Activated T-helper 1 cell treated with anti-CD3 and anti-CD28 coated beads, Interleukin-2, amount 50 U/mL, for 16 hours (primary cell): ENCODE results near the gene DZIP3.

Experiments used
- DNase-seq, 2 donors: peaks; one replicate each; pipeline ENCODE4 v3.0.0-alpha.2; 2020; ENCODE audit warnings: low read depth in 1 of 2, low spot score in 1 of 2

The DZIP3 gene

GRCh38 chr3:108589081-108589997 is at the start of gene DZIP3, which contains the start of gene CIP2A:
Gene DZIP3, plus strand, starts transcription at chr3:108589722. Its CDS starts 15,685 bp downstream, at chr3:108605407.
Gene CIP2A, minus strand, starts transcription at chr3:108589438. Its CDS starts 63 bp downstream, at chr3:108589375.
- peak; percentile 56 to 70 for DNase-seq

GRCh38 chr3:108546247-108546646 is 43.3 kb upstream of the DZIP3 start:
- no peak for DNase-seq

- DNase-seq, result no peak
These were observed 42.8 kb upstream of the DZIP3 start for GRCh38 chr3:108546692-108547091.

- no peak for DNase-seq
These were observed 41.2 kb upstream of the DZIP3 start for GRCh38 chr3:108548304-108548703.

GRCh38 chr3:108548886-108549285 is 40.6 kb upstream of the DZIP3 start:
- no peak for DNase-seq

- no peak for DNase-seq
These were observed 37.0 kb upstream of the DZIP3 start for GRCh38 chr3:108552267-108553159.

GRCh38 chr3:108554229-108554628 is 35.3 kb upstream of the DZIP3 start:
- DNase-seq, result no peak

DNA sequence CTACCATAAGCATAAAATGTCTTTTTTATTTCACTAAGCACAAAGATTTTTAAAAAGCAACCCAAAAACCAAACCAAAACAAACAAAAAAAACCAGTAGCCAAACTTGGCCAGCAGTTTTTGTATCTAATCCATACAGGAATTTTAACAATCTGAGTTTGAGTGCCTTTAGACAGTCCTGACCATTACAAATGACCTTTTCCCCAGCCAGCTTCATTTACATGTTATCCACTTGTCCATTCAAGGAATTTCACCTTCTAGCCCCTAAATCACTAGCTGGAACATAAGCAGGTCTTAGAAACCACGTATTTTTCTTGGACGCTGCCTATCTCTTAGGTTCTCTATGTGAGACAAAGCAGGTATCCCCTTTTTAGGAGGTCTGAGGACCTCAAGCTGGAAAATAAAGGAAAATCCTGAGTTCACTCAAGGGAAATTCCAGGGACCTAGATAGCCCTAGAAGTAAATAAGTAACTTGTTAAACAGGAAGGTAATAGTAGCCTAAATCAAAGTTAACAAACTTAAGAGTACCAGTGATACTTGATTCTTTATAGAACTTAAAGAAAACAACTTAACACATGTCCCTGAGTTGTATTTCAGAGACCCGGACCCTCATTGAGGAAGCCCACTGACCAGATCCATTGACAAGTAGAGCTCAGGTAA is 34.5 kb upstream of the DZIP3 start:
- DNase-seq, result no peak

- DNase-seq, result no peak
These were observed 33.4 kb upstream of the DZIP3 start for GRCh38 chr3:108555966-108556581.

GRCh38 chr3:108562565-108562964 is 27.0 kb upstream of the DZIP3 start:
- DNase-seq, result no peak

- no peak for DNase-seq
These were observed 25.0 kb upstream of the DZIP3 start for GRCh38 chr3:108564564-108564963.

- no peak for DNase-seq
These were observed 24.0 kb upstream of the DZIP3 start for GRCh38 chr3:108565506-108565905.

GRCh38 chr3:108566599-108566998 is 22.9 kb upstream of the DZIP3 start:
- DNase-seq, result no peak

- no peak for DNase-seq
These were observed 20.2 kb upstream of the DZIP3 start for GRCh38 chr3:108569336-108569735.

- no peak for DNase-seq
These were observed 11.5 kb upstream of the DZIP3 start for GRCh38 chr3:108578064-108578463.

- DNase-seq, result no peak
These were observed 921 bp upstream of the DZIP3 start for GRCh38 chr3:108588601-108589000.

DNA sequence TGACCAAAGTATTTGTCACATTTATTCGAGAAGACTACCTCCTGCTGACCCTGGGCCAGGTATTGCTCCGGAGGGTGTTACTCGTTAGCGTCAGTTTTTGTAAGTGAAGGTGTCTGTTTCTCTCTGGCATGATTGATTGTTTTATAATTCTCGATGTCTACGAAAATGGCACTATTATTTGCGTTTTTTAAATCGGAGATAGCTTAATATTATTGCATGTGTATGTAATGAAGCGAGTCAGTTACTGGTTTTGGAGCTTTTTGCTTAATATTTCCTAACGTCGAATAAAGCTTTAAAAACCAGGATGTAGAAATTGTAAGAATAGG is 439 bp downstream of the DZIP3 start:
- no peak for DNase-seq

- no peak for DNase-seq
These were observed 938 bp downstream of the DZIP3 start for GRCh38 chr3:108590460-108590859.

DNA sequence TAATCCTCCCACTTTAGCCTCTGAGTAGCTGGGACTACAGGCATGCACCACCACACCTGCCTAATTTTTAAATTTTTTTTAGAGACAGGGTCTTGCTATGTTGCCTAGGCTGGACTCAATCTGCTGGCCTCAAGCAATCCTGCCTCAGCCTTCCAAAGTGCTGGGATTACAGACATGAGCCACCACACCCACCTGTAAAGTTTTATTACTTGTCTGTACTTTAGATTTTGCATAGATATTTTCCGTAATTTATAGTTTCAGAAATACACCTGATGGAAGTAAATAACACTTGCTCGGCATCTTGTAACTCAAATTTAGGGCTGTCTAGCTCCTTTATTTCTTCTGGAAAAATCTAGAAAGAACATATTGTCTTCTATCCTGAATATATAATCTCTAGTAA is 5.8 kb downstream of the DZIP3 start:
- DNase-seq, result no peak

DNA sequence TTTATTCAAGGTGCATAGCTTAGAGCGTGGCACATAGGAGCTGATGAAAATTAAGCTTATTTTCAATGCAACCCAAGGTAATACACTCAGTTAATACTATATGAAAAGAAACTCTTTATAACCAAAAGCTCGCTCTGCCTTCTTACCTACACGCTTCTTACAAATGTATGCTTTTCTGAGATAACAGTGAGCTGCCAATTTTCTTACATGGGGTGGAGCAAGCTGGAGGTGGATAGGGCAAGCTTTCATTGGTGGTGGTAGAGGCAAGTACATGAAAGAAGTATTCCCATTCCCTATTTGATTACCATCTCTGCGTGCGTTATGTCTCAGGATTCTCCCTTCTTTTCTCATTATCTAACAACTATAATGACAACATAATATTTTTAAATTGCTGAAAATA is 8.9 kb downstream of the DZIP3 start:
- DNase-seq, result no peak
